ENCODE data around the gene PAPSS1.
A peak's percentile ranks its signal among the peaks of the same experiment; 100 is the strongest.
"Not testable (repeated sequence)": the region's sequence is repeated elsewhere in the genome, so short reads cannot be mapped to it uniquely, and the experiment has no call there.

Gene PAPSS1

GRCh38 chr4:107719922-107720722 lies at the start of gene PAPSS1:
Gene PAPSS1, minus strand, starts transcription at chr4:107720234. Its CDS starts 55 bp downstream, at chr4:107720179.
- DNase-seq: peak; percentile 94

GRCh38 chr4:107760281-107760947 lies 40.4 kb upstream of the PAPSS1 start:
- DNase-seq: no peak

DNA sequence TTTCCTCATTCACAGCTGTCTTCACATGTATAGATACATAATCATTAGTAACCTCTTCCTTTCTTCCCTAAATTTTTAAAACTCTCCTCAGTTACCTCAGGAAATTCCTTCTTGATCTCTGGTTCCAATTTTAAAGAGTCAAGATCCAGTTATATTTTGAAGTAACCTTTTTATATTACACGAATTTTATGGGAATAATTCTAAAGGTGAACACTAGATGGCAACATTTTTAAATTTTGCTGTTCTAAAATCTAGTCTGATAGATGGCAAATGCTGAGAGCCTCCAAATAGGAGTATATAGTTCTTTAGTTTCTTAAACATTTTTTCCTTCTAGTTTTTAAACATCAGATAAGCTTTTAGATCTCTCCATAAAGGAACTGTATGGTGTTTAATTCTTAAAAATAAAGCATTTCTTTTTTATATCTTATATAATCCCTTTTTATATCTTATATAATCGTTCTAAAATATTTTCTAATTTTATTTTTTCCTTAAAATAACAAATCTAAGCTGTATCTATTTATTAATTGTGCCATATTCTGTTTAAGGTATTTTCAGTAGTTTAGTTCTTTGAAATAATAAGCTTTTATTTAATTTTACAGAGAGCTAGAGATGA lies 37.9 kb upstream of the PAPSS1 start:
- peak; percentile 39 for DNase-seq

DNA sequence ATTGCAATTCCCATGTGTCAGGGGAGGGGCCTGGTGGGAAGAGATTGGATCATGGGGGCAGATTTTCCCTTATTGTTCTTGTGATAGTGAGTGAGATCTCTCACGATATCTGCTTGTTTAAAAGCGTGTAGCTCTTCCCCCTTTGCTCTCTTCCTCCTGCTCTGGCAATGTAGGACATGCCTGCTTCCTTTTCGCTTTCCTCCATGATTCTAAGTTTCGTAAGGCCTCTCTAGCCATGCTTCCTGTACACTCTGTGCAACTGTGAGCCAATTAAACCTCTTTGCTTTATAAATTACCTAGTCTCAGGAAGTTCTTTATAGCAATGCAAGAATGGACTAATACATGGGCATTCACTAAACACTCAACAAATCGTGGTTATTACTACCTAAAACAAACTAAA lies 37.2 kb upstream of the PAPSS1 start:
- DNase-seq: no peak

GRCh38 chr4:107755841-107756356 lies 35.9 kb upstream of the PAPSS1 start:
- no peak for DNase-seq

DNA sequence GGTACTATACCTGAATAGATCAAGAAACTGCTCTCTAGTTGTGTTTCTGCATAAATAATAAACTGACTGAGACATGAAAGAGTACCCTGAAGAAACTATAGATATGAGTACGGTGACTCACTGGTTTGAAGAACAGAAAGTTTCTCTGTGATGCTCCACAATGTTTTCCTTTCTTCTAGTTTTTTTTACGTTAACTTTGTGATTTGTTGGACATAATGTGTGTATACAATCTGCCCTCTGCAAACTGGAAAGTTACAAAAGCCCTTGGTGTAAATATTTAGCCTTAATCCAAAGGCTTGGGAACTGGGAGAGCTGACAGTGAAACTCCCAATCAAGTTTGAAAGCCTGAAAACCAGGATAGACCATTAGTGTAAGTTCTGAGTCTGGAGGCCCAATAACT lies 31.6 kb upstream of the PAPSS1 start:
- no peak for DNase-seq

- DNase-seq: no peak
Measured at GRCh38 chr4:107747748-107748486, 27.9 kb upstream of the PAPSS1 start.

DNA sequence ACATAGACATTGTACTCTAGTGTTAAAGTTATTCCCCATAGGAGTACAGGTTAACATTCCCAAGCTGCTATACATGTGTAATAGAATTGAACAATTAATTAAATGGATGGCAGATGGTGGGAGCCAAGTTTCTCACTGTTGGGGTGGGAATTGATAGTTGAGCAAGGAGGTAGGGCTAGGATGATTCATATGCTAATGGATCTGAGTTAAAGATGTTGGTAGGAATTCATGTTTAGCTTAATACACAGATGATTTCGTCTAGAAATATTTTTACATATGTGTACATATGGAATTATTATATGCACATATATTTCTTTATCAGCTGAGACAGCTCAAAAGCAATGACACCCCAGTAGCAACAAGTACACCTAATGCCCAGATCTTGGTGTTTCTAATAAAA lies 26.1 kb upstream of the PAPSS1 start:
- no peak for DNase-seq

DNA sequence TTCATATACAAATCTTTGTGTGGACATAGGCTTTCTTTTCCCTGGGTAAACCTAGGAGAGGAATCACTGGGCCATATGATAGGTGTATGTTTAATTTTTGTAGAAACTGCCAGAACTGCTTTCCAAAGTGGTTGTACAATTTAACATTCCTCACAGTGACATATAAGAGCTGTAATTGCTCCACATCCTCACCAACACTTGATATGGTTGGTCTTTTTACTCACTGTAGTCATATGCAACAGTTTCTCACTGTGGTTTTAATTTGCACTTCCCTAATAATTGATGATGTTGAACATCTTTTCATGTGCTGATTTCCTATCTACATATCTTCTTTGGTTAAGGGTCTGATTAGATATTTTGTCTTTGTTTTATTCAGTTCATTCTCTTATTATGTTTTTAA lies 24.5 kb upstream of the PAPSS1 start:
- DNase-seq: no peak

DNA sequence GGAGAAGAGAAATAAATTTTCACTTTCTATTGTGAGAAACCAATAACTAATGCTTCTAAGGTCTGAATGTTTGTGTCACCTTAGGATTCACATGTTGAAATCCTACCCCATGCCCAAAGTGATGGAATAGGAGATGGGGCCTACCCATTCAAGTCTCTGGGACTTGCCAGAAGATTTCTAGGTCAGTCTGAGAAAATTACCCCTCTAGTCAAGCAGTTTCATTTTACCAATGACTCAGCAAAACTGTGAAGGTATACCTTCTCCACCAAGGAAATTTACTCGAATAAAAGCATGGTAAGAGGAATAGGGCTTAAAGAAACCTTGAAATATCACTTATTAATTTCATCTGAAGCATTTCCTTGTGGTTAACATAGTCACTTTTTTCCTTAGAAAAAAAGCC lies 23.5 kb upstream of the PAPSS1 start:
- DNase-seq: no peak

DNA sequence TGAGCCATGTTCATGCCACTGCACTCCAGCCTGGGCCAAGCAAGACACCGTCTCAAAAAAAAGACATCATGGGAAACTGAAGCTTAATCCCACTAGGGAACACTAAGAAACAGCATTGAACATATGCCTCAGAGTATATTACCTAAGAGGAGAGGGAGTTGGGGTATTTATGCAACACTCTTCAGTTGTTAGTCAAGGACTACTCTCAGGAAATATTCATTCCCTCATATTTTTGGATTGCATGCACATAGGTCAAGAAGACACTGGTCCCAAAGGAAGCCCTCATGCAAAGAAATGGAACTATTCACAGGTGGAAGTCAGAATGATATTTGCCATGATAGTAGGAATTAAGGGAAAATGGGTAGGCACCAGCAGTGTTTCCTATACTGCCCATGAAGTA lies 22.8 kb upstream of the PAPSS1 start:
- no peak for DNase-seq

- DNase-seq: no peak
Measured at GRCh38 chr4:107742196-107742595, 22.2 kb upstream of the PAPSS1 start.

- DNase-seq: no peak
Measured at GRCh38 chr4:107740950-107741701, 21.1 kb upstream of the PAPSS1 start.

- no peak for DNase-seq
Measured at GRCh38 chr4:107740381-107740780, 20.3 kb upstream of the PAPSS1 start.

- no peak for DNase-seq
Measured at GRCh38 chr4:107737450-107737849, 17.4 kb upstream of the PAPSS1 start.

- no peak for DNase-seq
Measured at GRCh38 chr4:107736924-107737448, 17.0 kb upstream of the PAPSS1 start.

- no peak for DNase-seq
Measured at GRCh38 chr4:107736037-107736436, 16.0 kb upstream of the PAPSS1 start.

DNA sequence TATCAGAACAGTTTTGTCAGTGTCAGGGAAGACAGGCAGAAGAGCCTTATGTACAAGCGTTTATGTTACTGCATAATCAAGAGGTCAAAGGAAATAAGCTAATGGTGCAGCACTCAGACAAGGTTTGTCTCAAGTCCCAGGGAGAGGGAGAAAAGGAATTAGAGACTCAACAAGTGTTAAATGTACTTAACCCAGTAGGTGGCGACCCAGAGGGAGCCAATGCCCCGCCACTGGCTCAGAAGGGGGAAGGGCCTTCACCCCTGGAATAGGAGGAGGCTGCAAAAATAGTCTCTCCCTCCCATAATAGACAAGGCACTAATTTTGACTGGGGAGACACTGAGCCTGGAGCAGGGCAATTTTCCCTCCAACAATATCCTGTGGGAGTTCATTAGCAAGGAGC lies 14.1 kb upstream of the PAPSS1 start:
- DNase-seq: no peak

DNA sequence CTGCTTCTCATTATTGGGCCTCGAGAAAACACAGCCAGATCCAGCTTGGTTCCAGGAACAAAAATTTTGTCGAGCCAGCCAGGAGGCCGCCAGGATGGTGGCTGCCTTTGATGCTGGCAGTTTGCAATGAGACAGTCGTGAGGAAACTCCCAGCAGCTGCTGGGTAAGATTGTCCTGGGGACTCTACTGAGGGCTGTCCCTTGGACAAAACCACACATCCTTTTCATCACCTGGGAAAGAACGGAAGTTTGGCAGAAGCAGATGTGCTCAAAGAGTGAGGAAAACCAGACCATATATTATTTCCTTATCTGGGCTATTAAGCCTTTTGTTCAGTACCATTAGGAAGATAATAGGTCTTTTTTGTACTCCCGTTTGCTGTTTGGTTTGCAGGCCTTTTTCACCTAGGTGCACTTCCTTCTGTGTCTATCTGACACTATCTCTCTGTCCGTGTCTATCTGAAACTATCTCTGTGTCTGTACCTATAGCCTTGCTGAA lies 13.4 kb upstream of the PAPSS1 start:
- DNase-seq: no peak

DNA sequence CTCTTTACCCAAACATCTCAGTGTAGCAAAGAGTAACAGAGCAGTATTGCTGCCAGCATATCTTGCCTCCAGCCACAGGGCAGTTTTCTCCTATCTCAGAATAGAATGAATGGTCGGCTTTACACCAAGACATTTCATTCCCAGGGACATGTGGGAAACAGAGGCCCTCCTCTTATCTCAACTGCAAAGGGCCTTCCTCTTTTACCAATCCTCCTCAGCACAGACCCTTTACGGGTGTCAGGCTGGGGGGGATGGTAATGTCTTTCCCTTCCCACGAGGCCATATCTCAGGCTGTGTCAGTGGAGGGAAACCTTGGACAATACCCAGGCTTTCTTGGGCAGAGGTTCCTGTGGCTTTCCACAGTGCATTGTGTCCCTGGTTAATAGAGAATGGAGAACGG lies 9.0 kb upstream of the PAPSS1 start:
- DNase-seq: not testable (repeated sequence)

DNA sequence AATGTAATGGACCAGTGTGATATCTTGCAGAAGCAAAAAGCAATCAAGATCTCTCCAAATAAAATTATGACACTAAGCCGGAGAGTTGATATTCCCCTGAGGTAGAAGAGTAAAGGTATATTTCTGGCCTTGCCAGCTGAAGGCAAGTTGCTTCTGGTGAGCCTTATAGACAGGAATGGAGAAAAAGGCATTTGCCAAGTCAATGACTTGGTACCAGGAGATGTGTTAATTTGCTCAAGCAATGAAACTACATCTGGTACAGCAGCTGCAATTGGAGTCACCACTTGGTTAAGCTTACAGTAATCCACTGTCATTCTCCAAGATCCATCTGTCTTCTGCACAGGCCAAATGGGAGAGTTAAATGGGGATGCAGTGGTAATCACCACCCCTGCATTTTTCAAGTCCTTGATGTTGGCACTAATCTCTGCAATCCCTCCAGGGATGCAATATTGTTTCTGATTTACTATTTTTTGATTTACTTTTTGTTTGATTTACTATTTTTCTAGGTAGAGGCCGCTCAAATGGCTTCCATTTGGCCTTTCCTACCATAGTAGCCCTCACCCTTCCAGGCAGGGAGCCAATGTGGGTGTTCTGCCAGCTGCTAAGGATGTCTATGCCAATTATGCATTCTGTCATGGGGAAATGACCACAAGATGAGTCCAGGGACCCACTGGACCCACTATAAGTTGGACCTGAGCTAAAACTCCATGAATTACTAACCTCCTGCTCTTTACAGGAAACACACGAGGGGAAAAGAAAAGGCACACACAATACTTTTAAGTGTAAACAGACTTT lies 6.3 kb upstream of the PAPSS1 start:
- not testable (repeated sequence) for DNase-seq

Measured in amniotic stem cell (primary cell).